Coronary artery (tissue), 2 donors: ENCODE results near the gene UPB1.

Experiments used
- DNase-seq: peaks from one replicate; pipeline ENCODE4 v3.0.0-alpha.2; 2017; ENCODE audit warnings: low spot score
- H3K27ac ChIP-seq, 2 donors: fragments of 200-600 bp; sonication (generic); one replicate each; pipeline ENCODE4 v1.5.1; 2016 to 2019
- H3K4me3 ChIP-seq: fragments of 200-600 bp; sonication (generic); 2 replicates; pipeline ENCODE4 v1.5.1; 2016; ENCODE audit warnings: mild to moderate bottlenecking, moderate library complexity
- TF ChIP-seq, protein P1 (sequence below): fragments of 200-600 bp; sonication (generic); IDR thresholded peaks from one replicate; pipeline ENCODE4 v1.5.1; 2019; ENCODE audit warnings: antibody characterized with exemption

UPB1 gene

DNA sequence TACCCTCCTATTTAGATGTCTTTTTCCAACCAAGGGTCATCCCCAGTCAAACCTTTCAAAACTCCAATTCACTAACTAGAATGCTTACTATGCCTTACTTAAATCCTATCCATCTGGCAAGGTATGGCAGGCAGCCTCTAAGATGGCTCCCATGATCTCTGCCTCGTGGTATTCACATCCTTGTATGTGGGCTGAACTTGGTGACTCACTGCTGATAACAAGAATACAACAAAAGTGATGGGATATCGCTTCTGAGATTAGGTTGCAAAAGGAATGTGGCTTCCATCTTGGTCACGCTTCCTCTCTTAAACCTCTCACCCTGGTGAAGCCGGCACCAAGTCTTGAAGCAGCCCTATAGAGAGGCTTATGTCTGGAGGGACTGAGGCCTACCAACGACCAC is 29.6 kb upstream of the UPB1 start:
- Histone ChIP-seq H3K4me3 (no peak overlapping the region), H3K27ac (peak overlapping the region in 1 of 2 donors; percentile 72)
- DNase-seq: no peak
- TF ChIP-seq, protein P1, sequence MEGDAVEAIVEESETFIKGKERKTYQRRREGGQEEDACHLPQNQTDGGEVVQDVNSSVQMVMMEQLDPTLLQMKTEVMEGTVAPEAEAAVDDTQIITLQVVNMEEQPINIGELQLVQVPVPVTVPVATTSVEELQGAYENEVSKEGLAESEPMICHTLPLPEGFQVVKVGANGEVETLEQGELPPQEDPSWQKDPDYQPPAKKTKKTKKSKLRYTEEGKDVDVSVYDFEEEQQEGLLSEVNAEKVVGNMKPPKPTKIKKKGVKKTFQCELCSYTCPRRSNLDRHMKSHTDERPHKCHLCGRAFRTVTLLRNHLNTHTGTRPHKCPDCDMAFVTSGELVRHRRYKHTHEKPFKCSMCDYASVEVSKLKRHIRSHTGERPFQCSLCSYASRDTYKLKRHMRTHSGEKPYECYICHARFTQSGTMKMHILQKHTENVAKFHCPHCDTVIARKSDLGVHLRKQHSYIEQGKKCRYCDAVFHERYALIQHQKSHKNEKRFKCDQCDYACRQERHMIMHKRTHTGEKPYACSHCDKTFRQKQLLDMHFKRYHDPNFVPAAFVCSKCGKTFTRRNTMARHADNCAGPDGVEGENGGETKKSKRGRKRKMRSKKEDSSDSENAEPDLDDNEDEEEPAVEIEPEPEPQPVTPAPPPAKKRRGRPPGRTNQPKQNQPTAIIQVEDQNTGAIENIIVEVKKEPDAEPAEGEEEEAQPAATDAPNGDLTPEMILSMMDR: no peak

DNA sequence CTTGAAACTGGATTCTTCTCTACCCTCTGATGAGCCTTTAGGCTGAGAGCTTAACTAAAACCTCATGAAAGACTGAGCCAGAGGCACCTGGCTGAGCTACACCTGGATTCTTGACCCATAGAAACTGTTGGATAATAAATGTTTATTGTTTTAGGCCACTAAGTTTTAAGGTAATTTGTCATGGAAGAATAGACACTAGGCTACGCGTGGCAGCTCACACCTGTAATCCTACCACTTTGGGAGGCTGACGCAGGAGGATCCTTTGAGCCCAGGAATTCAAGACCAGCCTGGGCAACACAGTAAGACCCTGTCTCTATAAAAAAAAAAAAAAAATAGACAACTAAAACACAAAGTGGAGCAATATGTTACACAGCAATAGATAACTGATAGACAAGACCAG is 29.2 kb upstream of the UPB1 start:
- TF ChIP-seq, protein P1: no peak
- no peak for DNase-seq
- Histone ChIP-seq H3K4me3 (no peak overlapping the region), H3K27ac (peak overlapping the region in 1 of 2 donors; percentile 72)

DNA sequence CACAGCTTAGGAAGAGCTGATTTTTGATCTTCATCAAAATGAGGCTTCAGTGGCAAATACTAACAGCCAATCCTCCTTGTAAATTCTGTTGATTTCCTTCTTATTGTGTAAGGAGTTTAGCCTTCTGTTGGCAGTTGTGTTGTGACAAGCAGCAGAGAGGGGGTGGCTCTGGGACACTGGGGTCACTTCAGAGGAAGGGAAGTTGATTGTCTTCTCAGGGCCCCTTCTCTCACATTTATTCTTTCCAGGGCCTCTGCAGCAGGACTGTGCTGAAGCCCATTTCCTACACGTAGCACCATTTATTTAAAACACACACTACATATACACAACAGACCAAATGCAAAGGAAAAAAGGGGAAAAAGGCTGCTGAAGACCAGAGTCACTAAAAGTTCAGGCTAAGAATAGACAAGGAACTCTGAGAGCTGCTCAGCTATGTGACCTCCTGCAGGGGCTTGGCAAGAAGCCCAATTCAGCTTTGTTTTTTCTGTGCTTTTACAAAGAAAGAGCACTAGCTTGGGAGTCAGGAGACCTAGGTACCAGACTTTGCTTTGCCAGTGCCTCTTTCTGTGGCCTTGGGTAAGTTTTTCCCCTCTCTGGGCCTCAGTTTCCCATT is 28.3 kb upstream of the UPB1 start:
- TF ChIP-seq, protein P1: no peak
- H3K4me3 ChIP-seq: no peak overlapping the region
- DNase-seq: no peak
- H3K27ac ChIP-seq: peak overlapping the region; percentile 4 to 72

DNA sequence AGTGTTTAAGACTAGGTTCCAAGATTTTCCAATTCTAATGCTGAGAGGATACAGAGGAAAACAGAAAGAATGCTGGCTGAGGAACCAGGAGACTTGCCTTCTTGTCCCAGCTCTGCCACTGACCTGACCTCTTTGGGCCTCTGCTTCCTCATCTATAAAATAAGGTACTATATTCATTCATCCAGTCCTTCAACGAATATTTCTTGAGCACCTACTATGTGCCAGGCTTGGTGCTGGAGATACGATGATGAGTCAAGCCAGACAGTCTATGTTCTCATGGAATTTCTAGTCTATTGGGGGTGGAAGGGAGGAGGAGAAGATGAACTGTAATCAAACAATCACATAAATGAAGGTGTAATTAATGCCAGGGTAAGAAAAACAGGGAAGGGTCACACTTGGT is 27.8 kb upstream of the UPB1 start:
- TF ChIP-seq, protein P1: no peak
- no peak overlapping the region for H3K4me3 ChIP-seq
- no peak for DNase-seq
- H3K27ac ChIP-seq: peak overlapping the region; percentile 4 to 72

DNA sequence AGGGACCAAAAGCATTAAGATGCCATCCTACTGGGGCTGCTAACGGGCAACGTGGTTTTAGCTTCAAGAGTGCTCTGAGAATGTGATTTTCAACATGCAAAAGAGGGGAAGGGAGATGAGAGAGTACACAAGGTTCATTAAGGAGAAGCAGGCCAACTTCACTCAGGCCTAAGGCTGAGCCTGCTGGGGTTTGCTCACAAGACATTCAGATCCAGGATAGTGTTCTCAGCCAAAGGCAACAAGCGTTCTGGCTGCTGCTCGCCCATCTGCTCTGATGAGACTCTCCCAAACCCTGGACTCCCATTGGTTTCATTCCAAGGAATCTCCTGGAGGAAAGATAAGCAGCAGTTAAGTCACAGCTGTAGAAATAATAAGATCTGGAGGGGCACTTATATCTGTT is 23.6 kb upstream of the UPB1 start:
- TF ChIP-seq, protein P1: no peak
- no peak for DNase-seq
- Histone ChIP-seq H3K27ac (peak overlapping the region; percentile 33 to 78), H3K4me3 (no peak overlapping the region)

DNA sequence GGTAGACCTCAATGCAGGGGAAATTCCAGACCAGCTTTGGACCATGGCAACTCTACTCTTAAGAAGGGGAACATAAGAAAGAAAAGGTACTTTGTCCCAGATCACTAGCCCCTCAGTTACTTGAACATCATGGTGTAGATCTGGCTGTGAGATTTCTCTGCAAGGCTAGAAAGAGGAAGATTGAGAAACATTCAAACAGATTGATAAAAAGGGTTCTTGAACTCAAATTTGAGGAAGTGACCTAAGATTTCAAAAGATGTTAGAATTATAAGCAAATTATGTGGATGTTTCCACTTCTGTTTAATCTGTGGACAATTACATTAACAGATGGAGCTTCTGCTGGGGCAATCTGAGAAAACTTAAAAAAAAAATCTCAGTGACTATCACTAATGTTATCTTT is 21.8 kb upstream of the UPB1 start:
- DNase-seq: no peak
- Histone ChIP-seq H3K4me3 (no peak overlapping the region), H3K27ac (peak overlapping the region in 1 of 2 donors; percentile 79)
- TF ChIP-seq, protein P1: no peak

DNA sequence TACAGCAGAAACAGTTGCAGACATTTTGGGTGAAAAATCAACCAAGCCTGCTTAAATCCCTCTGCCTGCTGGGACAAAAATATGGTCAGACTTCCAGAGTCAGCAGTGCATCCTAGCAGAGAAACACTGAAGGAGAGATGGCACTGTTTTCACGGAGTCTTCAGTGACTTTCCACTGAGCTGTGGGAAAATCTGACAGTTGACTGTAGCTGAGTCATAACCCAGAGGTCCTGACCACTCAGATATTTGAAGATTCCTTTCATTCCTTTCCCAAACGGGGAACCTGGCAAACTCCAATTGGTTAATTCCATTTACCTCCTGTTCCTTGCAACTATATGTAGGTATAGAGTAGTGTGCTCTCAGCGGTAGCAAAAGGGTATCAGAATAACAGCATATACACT is 20.9 kb upstream of the UPB1 start:
- H3K27ac ChIP-seq: peak overlapping the region; percentile 48 to 79
- no peak overlapping the region for H3K4me3 ChIP-seq
- DNase-seq: no peak
- TF ChIP-seq, protein P1: no peak
